Measurements from ENCODE around the gene NXPE3. TPM values are rescaled to one million over a fixed set of nuclear protein-coding genes. Genes with fewer than 3 reads are reported as not detected.

Gene NXPE3
- total RNA-seq, 1 experiment from 2014 or later: 37.6 TPM

- POLR2A ChIA-PET (ENCODE audit: low non-redundant PET): no interaction called here
Measured at GRCh38 chr3:101876142-101876541, 97.1 kb downstream of the NXPE3 start.

More at GRCh38 chr3:101876142-101876541, 97.1 kb downstream of the NXPE3 start:
- DNase-seq (ENCODE audit: low spot score): no peak
- Histone ChIP-seq H3K36me3 (ENCODE audit: insufficient read depth, low read length, poor library complexity, severe bottlenecking) (no peaks in the 10 kb centered on the region), H3K4me1 (ENCODE audit: insufficient read depth, low read length, poor library complexity, severe bottlenecking) (peaks cover 14% of the 10 kb centered on the region), H3K27me3 (replicated peaks; ENCODE audit: insufficient read depth, low read depth, low read length, poor library complexity) (no peaks in the 10 kb centered on the region), H3K27ac (ENCODE audit: low read depth, low read length, poor library complexity, severe bottlenecking) (no peak overlapping the region), H3K9me3 (ENCODE audit: low read depth, low read length, poor library complexity, severe bottlenecking) (no peaks in the 10 kb centered on the region), H3K4me3 (ENCODE audit: low read depth, low read length, poor library complexity, severe bottlenecking) (no peak overlapping the region)
- intact Hi-C loops (cut with micrococcal nuclease; ENCODE audit: unreplicated experiment): no loop called here
- no TSS peak for BruUV-seq (replicated peaks)
- TF ChIP-seq CTCF (conservative IDR thresholded peaks at IDR 0.05; ENCODE audit: low read depth, low read length): no peak
- no peak for TF ChIP-seq EZH2 (IDR thresholded peaks at IDR 0.05; ENCODE audit: borderline replicate concordance, low read depth, low read length, poor library complexity, severe bottlenecking)
- CTCF ChIA-PET: no interaction called here

Other genes starting within 250 kb of the NXPE3 start
- 36.7 and 41.9 TPM in 2 replicates for gene TRMT10C, start 217.3 kb upstream of the NXPE3 start, total RNA-seq (2021)
- gene PCNP, start 205.0 kb upstream of the NXPE3 start, total RNA-seq (2021): 194 and 201 TPM in 2 replicates
- 21.7 and 22.4 TPM in 2 replicates for gene ZBTB11, start 102.1 kb upstream of the NXPE3 start, total RNA-seq (2021)
- 1,099 and 1,147 TPM in 2 replicates for gene RPL24, start 92.5 kb upstream of the NXPE3 start, total RNA-seq (2021)
- 19.7 and 23.8 TPM in 2 replicates for gene CEP97, start 54.6 kb upstream of the NXPE3 start, total RNA-seq (2021)
- gene NFKBIZ, start 70.3 kb downstream of the NXPE3 start, total RNA-seq (2021): 11.5 and 15.1 TPM in 2 replicates

Measured in A673 (cell line).